ENCODE data around the gene S100A7A. TPM values are rescaled to one million over a fixed set of nuclear protein-coding genes. Genes with fewer than 3 reads are reported as not detected.
A peak's percentile ranks its signal among the peaks of the same experiment; 100 is the strongest.
"Not testable (repeated sequence)": the region's sequence is repeated elsewhere in the genome, so short reads cannot be mapped to it uniquely, and the experiment has no call there.

S100A7A gene
- total RNA-seq, 4 donors from 2014 or later: not detected

DNA sequence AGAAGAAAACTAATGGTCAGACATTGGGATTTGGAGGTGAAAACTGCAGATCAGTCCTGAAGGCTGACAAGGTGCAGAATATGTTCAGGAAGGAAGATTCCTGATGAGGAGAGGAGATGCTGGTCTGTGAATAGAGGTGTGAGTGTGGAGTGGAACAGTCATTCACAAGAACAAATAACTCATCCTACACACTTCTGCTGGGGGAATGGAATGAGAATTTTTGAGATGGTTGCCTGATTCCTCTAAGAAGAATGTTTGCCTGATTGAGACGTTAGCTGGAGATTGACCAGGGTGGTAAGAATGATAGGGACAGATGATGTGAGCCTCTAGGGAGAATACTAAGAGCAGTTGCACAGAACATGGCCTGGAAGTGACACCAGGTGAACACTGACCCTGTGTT, 40.1 kb downstream of the S100A7A start:
- Histone ChIP-seq H3K9me3 (no peaks in the 10 kb centered on the region), H3K27me3 (no peaks in the 10 kb centered on the region), H3K27ac (no peak overlapping the region), H3K36me3 (no peaks in the 10 kb centered on the region), H3K4me3 (no peak overlapping the region), H3K4me1 (no peaks in the 10 kb centered on the region)
- TF ChIP-seq, protein P1, sequence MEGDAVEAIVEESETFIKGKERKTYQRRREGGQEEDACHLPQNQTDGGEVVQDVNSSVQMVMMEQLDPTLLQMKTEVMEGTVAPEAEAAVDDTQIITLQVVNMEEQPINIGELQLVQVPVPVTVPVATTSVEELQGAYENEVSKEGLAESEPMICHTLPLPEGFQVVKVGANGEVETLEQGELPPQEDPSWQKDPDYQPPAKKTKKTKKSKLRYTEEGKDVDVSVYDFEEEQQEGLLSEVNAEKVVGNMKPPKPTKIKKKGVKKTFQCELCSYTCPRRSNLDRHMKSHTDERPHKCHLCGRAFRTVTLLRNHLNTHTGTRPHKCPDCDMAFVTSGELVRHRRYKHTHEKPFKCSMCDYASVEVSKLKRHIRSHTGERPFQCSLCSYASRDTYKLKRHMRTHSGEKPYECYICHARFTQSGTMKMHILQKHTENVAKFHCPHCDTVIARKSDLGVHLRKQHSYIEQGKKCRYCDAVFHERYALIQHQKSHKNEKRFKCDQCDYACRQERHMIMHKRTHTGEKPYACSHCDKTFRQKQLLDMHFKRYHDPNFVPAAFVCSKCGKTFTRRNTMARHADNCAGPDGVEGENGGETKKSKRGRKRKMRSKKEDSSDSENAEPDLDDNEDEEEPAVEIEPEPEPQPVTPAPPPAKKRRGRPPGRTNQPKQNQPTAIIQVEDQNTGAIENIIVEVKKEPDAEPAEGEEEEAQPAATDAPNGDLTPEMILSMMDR (IDR thresholded peaks at IDR 0.05): no peak
- TF ChIP-seq POLR2A (IDR thresholded peaks at IDR 0.05): no peak
- no peak for DNase-seq

DNA sequence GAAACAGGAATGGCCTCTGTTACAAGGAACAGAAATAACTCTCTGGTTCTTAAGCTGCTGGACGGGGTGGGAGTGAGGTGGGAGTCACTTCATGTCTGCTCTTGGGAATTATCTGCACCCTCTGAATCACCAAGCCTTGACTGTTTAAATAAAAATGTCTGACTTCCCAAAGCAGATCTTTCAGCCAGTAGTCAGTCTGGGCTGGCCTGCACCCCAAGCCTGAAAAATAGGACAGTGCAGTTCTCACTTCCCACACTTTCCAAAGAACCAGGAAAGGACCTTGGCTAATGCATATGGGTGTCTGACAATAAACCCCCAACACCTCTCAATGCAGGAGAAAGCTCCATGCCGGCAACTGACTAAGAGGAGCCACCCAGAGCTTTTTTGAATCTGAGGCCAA, 43.3 kb downstream of the S100A7A start:
- H3K9me3 ChIP-seq: no peaks in the 10 kb centered on the region
- TF ChIP-seq, protein P1 (IDR thresholded peaks at IDR 0.05): no peak
- no peak for TF ChIP-seq POLR2A (IDR thresholded peaks at IDR 0.05)
- DNase-seq: no peak
- H3K27me3 ChIP-seq: no peaks in the 10 kb centered on the region
- H3K4me1 ChIP-seq: no peaks in the 10 kb centered on the region
- no peak overlapping the region for H3K4me3 ChIP-seq
- H3K36me3 ChIP-seq: no peaks in the 10 kb centered on the region
- H3K27ac ChIP-seq: no peak overlapping the region

DNA sequence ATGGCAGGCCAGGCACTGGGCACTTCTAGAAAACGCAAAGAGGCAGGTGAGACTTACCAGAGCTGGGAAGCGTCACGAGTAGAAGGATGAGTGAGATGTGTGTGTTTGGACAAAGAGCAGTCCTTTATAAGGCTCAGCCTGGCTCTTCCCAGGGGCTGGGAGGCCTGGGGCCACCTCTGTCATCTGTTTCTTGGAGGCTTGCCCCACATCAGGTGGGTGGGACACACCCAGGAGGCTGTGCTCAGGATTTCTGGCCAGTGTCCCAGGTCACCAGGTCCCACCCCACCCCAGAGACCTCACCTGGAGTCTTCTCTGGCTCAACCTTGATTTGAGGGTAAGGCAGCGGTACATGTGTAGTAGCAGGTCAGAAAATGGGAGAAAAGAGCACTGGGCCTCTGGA, 44.2 kb downstream of the S100A7A start, which contains the start of gene S100A7:
S100A7 (minus strand) TSS at position 101 of the 400 bp plus-strand sequence. CDS start 1,638 bp downstream, outside the sequence.
- Histone ChIP-seq H3K27me3 (no peaks in the 10 kb centered on the region), H3K4me3 (no peak within 1 kb of the TSS), H3K36me3 (no peaks in the 10 kb centered on the region), H3K27ac (no peak within 1 kb of the TSS), H3K9me3 (no peaks in the 10 kb centered on the region), H3K4me1 (peaks cover 0 to under 1% (median 0%) of the 10 kb centered on the region in 4 donors)
- DNase-seq: no peak
- TF ChIP-seq, protein P1 (IDR thresholded peaks at IDR 0.05): no peak
- no peak for TF ChIP-seq POLR2A (IDR thresholded peaks at IDR 0.05)

DNA sequence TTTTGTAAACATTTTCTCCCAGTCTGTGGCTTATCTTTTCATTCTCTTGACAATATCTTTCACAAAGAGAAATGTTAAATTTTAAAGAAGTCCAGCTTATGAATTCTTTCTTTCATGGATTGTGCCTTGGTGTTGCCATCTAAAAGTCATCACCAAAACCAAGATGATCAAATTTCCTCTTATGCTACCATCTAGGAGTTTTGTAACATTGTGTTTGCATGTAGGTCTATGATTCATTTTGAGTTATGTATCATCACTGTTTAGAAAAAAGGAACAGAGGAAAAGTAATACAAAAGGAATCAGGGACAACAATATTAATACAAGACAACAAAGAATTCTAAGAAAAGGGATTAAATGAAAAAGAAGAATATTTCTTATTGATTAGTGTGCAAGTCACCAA, 46.4 kb downstream of the S100A7A start:
- H3K27me3 ChIP-seq, H3K36me3 ChIP-seq, H3K4me3 ChIP-seq, H3K27ac ChIP-seq, H3K9me3 ChIP-seq, DNase-seq, H3K4me1 ChIP-seq: not testable (repeated sequence)

DNA sequence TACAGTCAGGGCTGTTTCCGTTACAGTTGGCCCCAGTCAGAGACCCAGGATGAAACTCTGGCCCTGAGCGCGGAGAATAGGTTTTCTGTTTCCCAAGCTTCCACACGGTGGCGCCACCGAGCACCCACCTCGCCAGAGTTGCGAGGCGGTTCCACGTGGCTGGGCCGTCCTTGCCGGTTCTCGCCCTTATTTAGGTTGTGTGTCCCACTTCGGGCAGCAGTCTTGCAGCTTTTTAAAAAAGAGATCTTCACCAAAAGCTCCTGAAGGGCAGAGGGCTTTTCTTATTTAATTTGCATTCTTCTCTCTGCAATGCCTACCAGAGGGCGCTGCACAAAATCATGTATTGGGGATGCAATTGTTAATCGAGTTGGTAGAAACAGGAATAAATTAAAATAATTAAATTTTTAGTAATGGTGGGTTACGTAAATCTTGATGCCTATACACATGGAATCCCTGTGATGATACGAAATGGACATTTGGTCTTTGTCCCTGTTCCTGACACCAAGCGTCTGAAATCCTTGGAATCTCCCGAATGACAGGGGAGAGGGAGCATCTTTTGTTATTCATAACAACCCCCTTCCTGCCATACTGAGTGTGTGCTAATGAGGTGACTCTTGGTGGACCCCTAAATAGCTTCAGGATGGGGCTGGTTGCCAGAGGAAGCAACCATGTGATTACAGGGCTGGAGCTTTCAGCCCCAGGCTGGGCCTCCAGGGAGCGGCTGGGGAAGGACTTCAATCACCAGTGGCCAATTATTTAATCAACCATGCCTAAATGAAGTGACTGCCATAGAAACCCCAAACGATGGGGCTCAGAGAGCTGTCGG, 49.7 kb downstream of the S100A7A start:
- Histone ChIP-seq H3K9me3 (no peaks in the 10 kb centered on the region), H3K27ac (no peak overlapping the region), H3K36me3 (no peaks in the 10 kb centered on the region), H3K4me3 (no peak overlapping the region), H3K4me1 (peaks cover 0 to 5% (median 0%) of the 10 kb centered on the region in 4 donors), H3K27me3 (no peaks in the 10 kb centered on the region)
- DNase-seq: peak; percentile 18 to 75 (median 74)
- no peak for TF ChIP-seq POLR2A (IDR thresholded peaks at IDR 0.05)
- TF ChIP-seq, protein P1 (IDR thresholded peaks at IDR 0.05): peak; percentile 37 to 78 (median 67)

DNA sequence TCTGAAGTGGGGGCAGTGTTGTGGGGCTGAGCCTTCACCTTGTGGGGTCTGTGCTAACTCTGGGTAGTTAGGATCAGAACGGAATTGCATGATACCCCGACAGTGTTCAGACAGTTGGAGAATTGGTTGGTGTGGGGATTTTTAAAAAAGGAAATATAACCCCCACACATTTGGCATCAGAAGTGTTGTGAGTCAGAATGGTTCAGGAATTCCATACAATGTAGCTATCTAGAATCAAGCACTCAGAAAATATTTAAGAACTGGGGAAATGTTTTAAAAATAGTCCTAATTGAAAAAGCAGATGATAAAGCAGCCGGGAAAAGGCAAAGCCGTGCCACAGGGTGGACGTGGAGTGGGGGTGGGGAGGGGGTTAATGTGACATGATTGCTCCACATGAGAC, 50.6 kb downstream of the S100A7A start:
- no peak overlapping the region for H3K4me3 ChIP-seq
- DNase-seq: no peak
- H3K9me3 ChIP-seq: peaks cover 0 to 6% (median 2%) of the 10 kb centered on the region in 4 donors
- H3K36me3 ChIP-seq: no peaks in the 10 kb centered on the region
- TF ChIP-seq, protein P1 (IDR thresholded peaks at IDR 0.05): no peak
- TF ChIP-seq POLR2A (IDR thresholded peaks at IDR 0.05): no peak
- no peak overlapping the region for H3K27ac ChIP-seq
- peaks cover 0 to 5% (median 0%) of the 10 kb centered on the region in 4 donors for H3K4me1 ChIP-seq
- H3K27me3 ChIP-seq: no peaks in the 10 kb centered on the region

Measured in Peyer's patch (tissue), 4 donors.